Stimulated activated CD8-positive, alpha-beta memory T cell treated with anti-CD3 and anti-CD28 coated beads, Interleukin-12 subunit alpha, Interleukin-12 subunit beta, amount 100 ng/mL, for 1 hour (primary cell): ENCODE data around the gene PDIA5.

Experiments
- DNase-seq: peaks from one replicate; pipeline ENCODE4 v3.0.0-alpha.2; 2020; ENCODE audit warnings: low read depth

PDIA5 gene

GRCh38 chr3:123042413-123042812, 24.4 kb upstream of the PDIA5 start:
- no peak for DNase-seq

GRCh38 chr3:123044981-123045763, 21.7 kb upstream of the PDIA5 start:
- DNase-seq: no peak

- no peak for DNase-seq
Observed at GRCh38 chr3:123046262-123047061, 20.4 kb upstream of the PDIA5 start.

- DNase-seq: no peak
Observed at GRCh38 chr3:123047062-123047319, 19.8 kb upstream of the PDIA5 start.

GRCh38 chr3:123048480-123049237, 18.2 kb upstream of the PDIA5 start:
- DNase-seq: no peak

- no peak for DNase-seq
Observed at GRCh38 chr3:123050666-123051065, 16.2 kb upstream of the PDIA5 start.

GRCh38 chr3:123053107-123053506, 13.7 kb upstream of the PDIA5 start:
- no peak for DNase-seq

- no peak for DNase-seq
Observed at GRCh38 chr3:123054109-123054778, 12.6 kb upstream of the PDIA5 start.

GRCh38 chr3:123054931-123055330, 11.9 kb upstream of the PDIA5 start:
- no peak for DNase-seq

- no peak for DNase-seq
Observed at GRCh38 chr3:123055352-123055751, 11.5 kb upstream of the PDIA5 start.

- DNase-seq: no peak
Observed at GRCh38 chr3:123058505-123058904, 8.3 kb upstream of the PDIA5 start.

- no peak for DNase-seq
Observed at GRCh38 chr3:123060054-123060453, 6.8 kb upstream of the PDIA5 start.

GRCh38 chr3:123061856-123062255, 5.0 kb upstream of the PDIA5 start:
- DNase-seq: no peak

GRCh38 chr3:123063034-123063433, 3.8 kb upstream of the PDIA5 start:
- no peak for DNase-seq

GRCh38 chr3:123064506-123064905, 2.3 kb upstream of the PDIA5 start:
- no peak for DNase-seq

- DNase-seq: no peak
Observed at GRCh38 chr3:123064914-123065313, 1.9 kb upstream of the PDIA5 start.

GRCh38 chr3:123066599-123066895, 278 bp upstream of the PDIA5 start:
- DNase-seq: no peak

GRCh38 chr3:123067689-123068600, 1.1 kb downstream of the PDIA5 start:
- DNase-seq: no peak

- DNase-seq: no peak
Observed at GRCh38 chr3:123068601-123069381, 2.0 kb downstream of the PDIA5 start.

GRCh38 chr3:123070510-123070909, 3.7 kb downstream of the PDIA5 start:
- DNase-seq: no peak

- DNase-seq: no peak
Observed at GRCh38 chr3:123071146-123071545, 4.3 kb downstream of the PDIA5 start.
